Activated CD4-positive, alpha-beta memory T cell treated with anti-CD3 and anti-CD28 coated beads for 36 hours (primary cell): ENCODE results near the gene HRAS. TPM values are rescaled to one million over a fixed set of nuclear protein-coding genes. Genes with fewer than 3 reads are reported as not detected.

Source experiments
- microRNA-seq: library from miRNA; unstranded; fragments of <30 nt; microRNA quantifications from one replicate; pipeline ENCODE4 v1.2.0, GENCODE V29; 2022; ENCODE audit warnings: borderline number of aligned reads, borderline microRNAs expressed, borderline replicate concordance
- total RNA-seq, 2 experiments: library from RNA; stranded (reverse); gene quantifications; one replicate each; pipeline ENCODE4 v1.2.3, GENCODE V29; 2021

The HRAS gene
- total RNA-seq, 2 experiments from 2014 or later: 39.8 to 42.0 TPM

Small RNA genes within 50 kb of the gene (microRNA-seq; reads per million reads assigned to microRNA genes)
- gene MIR210: 388 reads per million, percentile 80 among the genes with 10 or more reads in this experiment

Other genes with a start within 250 kb of the HRAS start
- gene PGGHG, start 246.4 kb downstream of the HRAS start, total RNA-seq: 10 to 100 TPM; 74.3 to 75.0 TPM
- gene IFITM5, start 236.1 kb downstream of the HRAS start, total RNA-seq: not detected
- gene IFITM2, start 227.8 kb downstream of the HRAS start, total RNA-seq: 100 to 1,000 TPM; 525 to 561 TPM
- gene IFITM1, start 221.5 kb downstream of the HRAS start, total RNA-seq: 100 to 1,000 TPM; 195 to 200 TPM
- gene IFITM3, start 214.7 kb downstream of the HRAS start, total RNA-seq: 10 to 100 TPM; 25.6 TPM
- gene B4GALNT4, start 166.1 kb downstream of the HRAS start, total RNA-seq: 1 to 10 TPM; 2.1 to 4.0 TPM
- gene PKP3, start 141.4 kb downstream of the HRAS start, total RNA-seq: under 1 TPM in 1 of 2 experiments, not detected in 1; 0.40 TPM
- gene SIGIRR, start 120.6 kb downstream of the HRAS start, total RNA-seq: 10 to 100 TPM; 55.0 to 57.2 TPM
- 10 to 100 TPM; 41.7 to 45.6 TPM for gene ANO9, start 93.6 kb downstream of the HRAS start, total RNA-seq
- 10 to 100 TPM; 15.0 to 16.7 TPM for gene PTDSS2, start 85.3 kb downstream of the HRAS start, total RNA-seq
- gene RNH1, start 28.3 kb downstream of the HRAS start, total RNA-seq: 100 to 1,000 TPM; 127 to 134 TPM
- gene LRRC56, start 2.0 kb upstream of the HRAS start, total RNA-seq: 1 to 10 TPM; 1.3 to 1.6 TPM
- gene LMNTD2, start 25.2 kb upstream of the HRAS start, total RNA-seq: 1 to 10 TPM; 3.1 to 3.9 TPM
- gene RASSF7, start 25.4 kb upstream of the HRAS start, total RNA-seq: 10 to 100 TPM; 18.8 to 21.9 TPM
- gene PHRF1, start 40.9 kb upstream of the HRAS start, total RNA-seq: 10 to 100 TPM; 32.4 to 33.5 TPM
- gene IRF7, start 80.4 kb upstream of the HRAS start, total RNA-seq: 10 to 100 TPM; 79.9 to 80.7 TPM
- not detected for gene CDHR5, start 89.4 kb upstream of the HRAS start, total RNA-seq
- not detected for gene SCT, start 91.6 kb upstream of the HRAS start, total RNA-seq
- gene DRD4, start 101.7 kb upstream of the HRAS start, total RNA-seq: under 1 TPM; 0.21 to 0.39 TPM
- 10 to 100 TPM; 41.5 to 50.5 TPM for gene DEAF1, start 159.6 kb upstream of the HRAS start, total RNA-seq
- gene TMEM80, start 160.2 kb upstream of the HRAS start, total RNA-seq: 1 to 10 TPM; 9.5 to 9.8 TPM
- 10 to 100 TPM; 12.4 to 12.6 TPM for gene EPS8L2, start 170.7 kb upstream of the HRAS start, total RNA-seq
- 100 to 1,000 TPM; 284 to 296 TPM for gene TALDO1, start 211.9 kb upstream of the HRAS start, total RNA-seq
- gene GATD1, start 241.9 kb upstream of the HRAS start, total RNA-seq: 10 to 100 TPM; 36.6 to 39.1 TPM